Measurements from ENCODE around the gene GPC6.

GRCh38 chr13:93279982-93280381, 53.4 kb downstream of the GPC6 start:
- TF ChIP-seq CTCF (conservative IDR thresholded peaks at IDR 0.05; ENCODE audit: low read length) (no peak), EZH2phosphoT487 (IDR thresholded peaks at IDR 0.05; ENCODE audit: borderline replicate concordance, low read depth, low read length) (no peak)

Measured in OCI-LY7 (cell line).